Upper lobe of right lung (tissue), 1 donor: ENCODE data around the gene LHX2. TPM values are rescaled to one million over a fixed set of nuclear protein-coding genes. Genes with fewer than 3 reads are reported as not detected.
A peak's percentile ranks its signal among the peaks of the same experiment; 100 is the strongest.

ENCODE experiments used
- ATAC-seq: fragments of 200-7000 bp; cut with Tn5 transposase; one replicate; pipeline ENCODE4 v1.9.1; 2020; ENCODE audit warnings: mild to moderate bottlenecking, moderate library complexity
- DNase-seq: peaks from one replicate; pipeline ENCODE4 v3.0.0-alpha.2; 2020
- H3K27ac ChIP-seq: fragments of 200-600 bp; one replicate; pipeline ENCODE4 v1.8.0; 2022
- H3K27me3 ChIP-seq: fragments of 200-600 bp; one replicate; pipeline ENCODE4 v1.8.0; 2022; ENCODE audit warnings: mild to moderate bottlenecking
- H3K36me3 ChIP-seq: fragments of 200-600 bp; one replicate; pipeline ENCODE4 v1.8.0; 2022
- H3K4me1 ChIP-seq: fragments of 200-600 bp; one replicate; pipeline ENCODE4 v1.8.0; 2022
- H3K4me3 ChIP-seq: fragments of 200-600 bp; one replicate; pipeline ENCODE4 v1.8.0; 2022; ENCODE audit warnings: mild to moderate bottlenecking
- H3K9me3 ChIP-seq: fragments of 200-600 bp; one replicate; pipeline ENCODE4 v1.8.0; 2022
- CTCF ChIP-seq: fragments of 200-600 bp; IDR thresholded peaks from one replicate; pipeline ENCODE4 v1.8.0; 2022; ENCODE audit warnings: antibody characterized with exemption
- intact Hi-C: fragments of 100-400 bp; cut with DNase I; formaldehyde crosslinking; loops from one replicate; pipeline ENCODE4 v1.11.0; 2022
- total RNA-seq: library from RNA; stranded (reverse); fragmentation: NEBNext Ultra II Directional; extraction: Animal tissue kit (Norgen Biotek cat#: 25700); gene quantifications from one replicate; pipeline ENCODE4 v1.2.1, GENCODE V29; 2021
- donor health status: DM: no; HTN: yes; CAD: no; lungs with severe emphysema.

The LHX2 gene
- total RNA-seq, 1 donor from 2014 or later = not detected

DNA sequence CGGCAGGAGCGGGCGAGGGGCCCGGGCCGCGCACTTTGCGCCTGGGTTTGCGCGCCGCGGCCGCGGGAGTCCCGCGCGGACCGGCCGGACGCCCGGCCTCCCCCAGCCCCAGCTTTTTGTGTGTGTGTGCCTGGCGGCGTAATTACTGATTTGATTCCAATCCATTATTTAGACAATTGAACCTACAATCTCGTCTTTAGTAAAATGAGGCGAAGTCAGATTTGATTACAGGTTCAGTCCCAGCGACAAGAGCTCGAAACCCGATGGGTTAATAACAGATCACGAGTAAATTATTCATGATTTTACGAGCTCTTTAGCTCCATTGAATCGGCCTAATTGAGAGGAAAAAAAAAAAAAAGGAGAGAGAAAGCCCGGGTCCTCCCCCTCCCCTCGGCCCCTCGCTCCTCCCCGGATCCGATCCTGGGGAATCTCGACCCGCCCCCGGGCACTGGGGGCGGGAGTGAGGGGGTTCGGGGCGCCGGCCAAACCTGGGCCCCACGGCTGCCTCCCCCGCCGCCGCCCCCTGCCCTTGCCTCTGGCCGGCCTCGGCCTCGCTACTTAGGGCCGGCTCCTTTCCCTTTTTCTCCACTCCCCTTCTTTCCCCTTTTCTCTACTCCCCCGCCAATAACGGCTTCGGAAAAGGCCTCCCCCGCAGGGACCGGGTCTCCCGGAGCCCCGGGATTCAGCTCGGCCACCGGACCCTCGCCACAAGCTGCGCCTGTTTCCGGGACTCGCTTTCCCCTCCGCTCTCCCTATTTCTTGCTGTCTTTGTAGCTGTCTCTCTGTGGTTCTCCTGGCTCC lies 6.6 kb downstream of the LHX2 start:
- Histone ChIP-seq H3K4me1 (peaks cover 24% of the 10 kb centered on the region), H3K27ac (no peak overlapping the region), H3K4me3 (no peak overlapping the region), H3K27me3 (peaks cover 100% of the 10 kb centered on the region), H3K36me3 (no peaks in the 10 kb centered on the region), H3K9me3 (no peaks in the 10 kb centered on the region)
- DNase-seq (peak; percentile 56), ATAC-seq (no peak)
- no peak for TF ChIP-seq CTCF
- intact Hi-C loops = no loop called here

- Histone ChIP-seq H3K27me3 (peaks cover 100% of the 10 kb centered on the region), H3K9me3 (no peaks in the 10 kb centered on the region), H3K27ac (no peak overlapping the region), H3K4me1 (peaks cover 21% of the 10 kb centered on the region), H3K4me3 (no peak overlapping the region), H3K36me3 (no peaks in the 10 kb centered on the region)
- peak; percentile 22 for DNase-seq
- intact Hi-C loops = no loop called here
- no peak for TF ChIP-seq CTCF
- ATAC-seq = no peak
Measured at GRCh38 chr9:124018730-124019697, 7.4 kb downstream of the LHX2 start.

DNA sequence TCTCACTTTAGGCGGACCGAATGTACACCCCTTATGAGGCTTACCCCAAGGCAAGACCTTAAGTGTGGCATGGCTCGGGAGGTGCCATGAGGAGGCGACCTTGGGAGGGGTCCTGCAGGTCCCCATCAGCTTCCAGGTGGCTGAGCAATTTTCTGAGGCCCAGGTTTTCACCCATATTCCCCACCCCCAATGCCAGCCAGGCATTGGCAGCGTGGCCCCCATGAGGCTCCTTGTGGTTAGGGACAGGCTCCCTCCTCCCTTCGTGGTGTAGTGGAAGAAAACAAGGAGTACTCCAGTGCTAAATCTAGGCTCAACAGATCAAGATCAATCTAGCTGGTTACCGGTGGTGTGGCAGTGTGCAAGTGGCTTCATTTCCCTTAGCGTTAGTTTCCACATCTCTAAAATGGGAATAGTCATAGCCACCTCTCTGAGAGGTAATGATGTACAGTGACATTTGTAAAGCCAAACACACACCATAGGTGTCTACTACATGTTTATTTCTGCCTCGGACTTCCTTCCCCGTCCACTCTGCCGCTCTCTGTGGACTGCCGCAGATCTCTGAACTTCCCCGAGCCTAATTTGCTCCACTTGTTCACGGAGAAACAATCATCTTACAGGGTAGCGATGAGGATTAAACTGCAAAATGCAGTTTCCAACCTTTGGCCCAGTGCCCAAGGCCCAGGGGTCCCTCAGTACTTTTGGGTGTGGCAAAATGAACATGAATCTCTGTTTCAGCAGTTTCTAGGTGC lies 8.4 kb downstream of the LHX2 start:
- Histone ChIP-seq H3K27me3 (peaks cover 98% of the 10 kb centered on the region), H3K27ac (no peak overlapping the region), H3K4me1 (peaks cover 21% of the 10 kb centered on the region), H3K4me3 (no peak overlapping the region), H3K9me3 (no peaks in the 10 kb centered on the region), H3K36me3 (no peaks in the 10 kb centered on the region)
- TF ChIP-seq CTCF = no peak
- no peak for DNase-seq
- no peak for ATAC-seq
- intact Hi-C loops = no loop called here

DNA sequence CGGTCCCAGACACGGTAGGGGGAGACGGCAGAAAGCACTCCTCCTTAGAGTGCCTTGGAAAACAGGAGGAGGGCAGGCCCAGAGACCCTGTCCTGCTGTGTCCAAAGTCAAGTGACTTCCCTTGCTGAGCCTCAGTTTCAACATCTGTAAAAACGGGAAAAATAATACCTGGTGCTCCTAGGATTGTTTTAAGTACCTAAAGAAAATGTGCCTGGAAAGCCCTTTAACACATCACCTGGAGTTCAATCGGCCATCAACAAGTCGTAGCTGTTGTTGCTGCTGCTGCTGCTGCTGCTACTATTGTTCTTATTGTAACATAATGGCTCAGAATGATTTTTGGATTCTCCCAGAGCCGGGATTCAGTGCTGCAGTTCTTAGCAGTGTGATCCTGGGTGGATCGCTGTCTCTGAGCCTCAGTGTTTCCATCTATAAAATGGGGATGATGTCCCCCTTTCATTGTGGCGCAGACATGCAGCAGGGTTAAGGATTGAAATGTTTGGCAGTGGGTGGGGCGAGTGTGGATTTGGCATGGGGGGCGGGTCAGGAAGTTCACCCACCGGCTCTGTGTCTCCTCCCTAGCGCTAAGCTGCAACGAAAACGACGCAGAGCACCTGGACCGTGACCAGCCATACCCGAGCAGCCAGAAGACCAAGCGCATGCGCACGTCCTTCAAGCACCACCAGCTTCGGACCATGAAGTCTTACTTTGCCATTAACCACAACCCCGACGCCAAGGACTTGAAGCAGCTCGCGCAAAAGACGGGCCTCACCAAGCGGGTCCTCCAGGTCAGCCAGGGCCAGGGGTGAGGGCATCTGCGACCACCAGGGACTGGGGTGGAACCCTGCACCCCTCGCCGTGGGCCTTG lies 9.2 kb downstream of the LHX2 start:
- Histone ChIP-seq H3K4me3 (no peak overlapping the region), H3K9me3 (no peaks in the 10 kb centered on the region), H3K36me3 (no peaks in the 10 kb centered on the region), H3K27me3 (peaks cover 98% of the 10 kb centered on the region), H3K27ac (no peak overlapping the region), H3K4me1 (peaks cover 17% of the 10 kb centered on the region)
- TF ChIP-seq CTCF = no peak
- no peak for DNase-seq
- intact Hi-C loops = no loop called here
- no peak for ATAC-seq

DNA sequence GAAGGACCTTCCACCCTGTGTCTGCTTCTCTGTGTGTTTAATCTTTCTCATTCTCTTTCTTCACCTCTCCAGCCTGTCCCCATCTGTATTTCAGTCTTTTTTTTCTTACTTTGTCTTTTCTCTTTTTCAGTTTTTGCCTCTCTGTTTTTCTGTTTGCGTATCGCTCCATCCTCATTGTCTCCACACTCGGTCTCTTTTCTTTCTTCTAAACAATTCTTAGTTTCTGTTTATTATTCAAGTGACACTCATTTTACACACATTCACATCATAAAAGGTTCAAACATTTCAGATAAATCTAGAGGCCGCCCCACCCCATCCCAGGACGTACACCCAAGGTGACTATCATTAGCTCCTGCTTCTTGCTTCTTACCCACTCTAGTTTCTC lies 9.8 kb downstream of the LHX2 start:
- ATAC-seq (no peak), DNase-seq (no peak)
- Histone ChIP-seq H3K4me1 (peaks cover 16% of the 10 kb centered on the region), H3K27me3 (peaks cover 96% of the 10 kb centered on the region), H3K4me3 (no peak overlapping the region), H3K9me3 (no peaks in the 10 kb centered on the region), H3K36me3 (no peaks in the 10 kb centered on the region), H3K27ac (no peak overlapping the region)
- intact Hi-C loops = no loop called here
- TF ChIP-seq CTCF = no peak
